Testis (tissue), 3 donors: ENCODE data around the gene KLHL9. TPM values are rescaled to one million over a fixed set of nuclear protein-coding genes. Genes with fewer than 3 reads are reported as not detected.

Source experiments
- DNase-seq: peaks from one replicate; pipeline ENCODE4 v3.0.0-alpha.2; 2019
- H3K27ac ChIP-seq, 2 donors: fragments of 200-600 bp; sonication (generic); one replicate each; pipeline ENCODE4 v1.5.1; 2019
- H3K27me3 ChIP-seq: fragments of 200-600 bp; sonication (generic); one replicate; pipeline ENCODE4 v1.5.1; 2019
- H3K36me3 ChIP-seq: fragments of 200-600 bp; sonication (generic); one replicate; pipeline ENCODE4 v1.5.1; 2017; ENCODE audit warnings: low read depth; ENCODE audit errors: missing control alignments
- H3K4me1 ChIP-seq: fragments of 200-600 bp; sonication (generic); one replicate; pipeline ENCODE4 v1.5.1; 2019
- H3K4me3 ChIP-seq, 2 donors: fragments of 200-600 bp; sonication (generic); one replicate each; pipeline ENCODE4 v1.5.1; 2017 to 2019
- H3K9me3 ChIP-seq: fragments of 200-600 bp; sonication (generic); one replicate; pipeline ENCODE4 v1.5.1; 2017
- POLR2A ChIP-seq: fragments of 450-650 bp; IDR thresholded peaks from one replicate; pipeline ENCODE4 v1.6.1; 2017; ENCODE audit warnings: antibody characterized with exemption, mild to moderate bottlenecking, moderate library complexity
- WGBS, 2 donors: methylation state at CpG; one replicate each; pipeline ENCODE4 v1.1.5; 2018; 5-methylcytosine and 5-hydroxymethylcytosine counted together
- intact Hi-C: fragments of 100-400 bp; cut with DNase I; formaldehyde crosslinking; loops from one replicate; pipeline ENCODE4 v1.15.1; 2023; ENCODE audit warnings: low total_unique reads
- polyA plus RNA-seq: library from polyadenylated mRNA; stranded (reverse); fragments of 350-450 nt; fragmentation: Illumina TruSeq; extraction: RNeasy Lipid Tissue Mini Kit (QIAGEN cat#74804); gene quantifications from one replicate; pipeline ENCODE4 v1.2.3, GENCODE V29; 2014; ENCODE audit warnings: low read depth, low replicate concordance; ENCODE audit not compliant: insufficient read depth
- total RNA-seq, 2 donors: library from RNA; depleted of rRNA; stranded (reverse); fragments of >200 nt; gene quantifications; one replicate each; pipeline ENCODE4 v1.2.3, GENCODE V29; 2016
- TF ChIP-seq, protein P1 (sequence below), 3 experiments: fragments of 450-650 bp in 2 of 3; fragments of 200-600 bp in 1 of 3; sonication (generic) in 1 of 3; IDR thresholded peaks; one replicate each; pipeline ENCODE4 v1.5.1; 2016 to 2019; ENCODE audit warnings: antibody characterized with exemption in 3 of 3, mild to moderate bottlenecking in 2 of 3, moderate library complexity in 1 of 3

The KLHL9 gene
- total and polyA plus RNA-seq, 3 donors from 2014 or later: 12.7 to 19.3 (median 17.4) TPM

GRCh38 chr9:21311889-21312288, 23.3 kb downstream of the KLHL9 start:
- H3K4me1 ChIP-seq: no peaks in the 10 kb centered on the region
- no peak overlapping the region for H3K27ac ChIP-seq
- TF ChIP-seq, protein P1, sequence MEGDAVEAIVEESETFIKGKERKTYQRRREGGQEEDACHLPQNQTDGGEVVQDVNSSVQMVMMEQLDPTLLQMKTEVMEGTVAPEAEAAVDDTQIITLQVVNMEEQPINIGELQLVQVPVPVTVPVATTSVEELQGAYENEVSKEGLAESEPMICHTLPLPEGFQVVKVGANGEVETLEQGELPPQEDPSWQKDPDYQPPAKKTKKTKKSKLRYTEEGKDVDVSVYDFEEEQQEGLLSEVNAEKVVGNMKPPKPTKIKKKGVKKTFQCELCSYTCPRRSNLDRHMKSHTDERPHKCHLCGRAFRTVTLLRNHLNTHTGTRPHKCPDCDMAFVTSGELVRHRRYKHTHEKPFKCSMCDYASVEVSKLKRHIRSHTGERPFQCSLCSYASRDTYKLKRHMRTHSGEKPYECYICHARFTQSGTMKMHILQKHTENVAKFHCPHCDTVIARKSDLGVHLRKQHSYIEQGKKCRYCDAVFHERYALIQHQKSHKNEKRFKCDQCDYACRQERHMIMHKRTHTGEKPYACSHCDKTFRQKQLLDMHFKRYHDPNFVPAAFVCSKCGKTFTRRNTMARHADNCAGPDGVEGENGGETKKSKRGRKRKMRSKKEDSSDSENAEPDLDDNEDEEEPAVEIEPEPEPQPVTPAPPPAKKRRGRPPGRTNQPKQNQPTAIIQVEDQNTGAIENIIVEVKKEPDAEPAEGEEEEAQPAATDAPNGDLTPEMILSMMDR (IDR thresholded peaks at IDR 0.05): no peak
- TF ChIP-seq POLR2A: no peak
- no peaks in the 10 kb centered on the region for H3K27me3 ChIP-seq
- H3K4me3 ChIP-seq: no peak overlapping the region
- H3K9me3 ChIP-seq: no peaks in the 10 kb centered on the region
- intact Hi-C loops: no loop called here
- no peak for DNase-seq
- WGBS, 2 donors: 81 to 96% methylated on average over 1 of the region's 1 CpG
- no peaks in the 10 kb centered on the region for H3K36me3 ChIP-seq

- Histone ChIP-seq H3K27ac (no peak within 1 kb of the TSS), H3K9me3 (no peaks in the 10 kb centered on the region), H3K27me3 (no peaks in the 10 kb centered on the region), H3K4me3 (no peak within 1 kb of the TSS), H3K36me3 (no peaks in the 10 kb centered on the region), H3K4me1 (no peaks in the 10 kb centered on the region)
- DNase-seq: no peak
- WGBS, 2 donors: 86 to 87% methylated on average over 2 of the region's 2 CpGs
- intact Hi-C loops: no loop called here
- TF ChIP-seq POLR2A: no peak
- TF ChIP-seq, protein P1 (IDR thresholded peaks at IDR 0.05): no peak
These were observed 30.0 kb downstream of the KLHL9 start, which contains the start of gene IFNA5 for GRCh38 chr9:21305213-21305612. Gene IFNA5 (minus strand): TSS chr9:21305313. CDS start chr9:21305256, 57 bp downstream.

GRCh38 chr9:21295992-21296391, 39.2 kb downstream of the KLHL9 start:
- no peaks in the 10 kb centered on the region for H3K36me3 ChIP-seq
- no peak overlapping the region for H3K4me3 ChIP-seq
- intact Hi-C loops: no loop called here
- TF ChIP-seq POLR2A: no peak
- TF ChIP-seq, protein P1 (IDR thresholded peaks at IDR 0.05): no peak
- no peak overlapping the region for H3K27ac ChIP-seq
- WGBS, 2 donors: 91 to 100% methylated on average over 1 of the region's 1 CpG
- H3K27me3 ChIP-seq: no peaks in the 10 kb centered on the region
- H3K9me3 ChIP-seq: no peaks in the 10 kb centered on the region
- H3K4me1 ChIP-seq: no peaks in the 10 kb centered on the region
- DNase-seq: no peak

GRCh38 chr9:21294904-21295538, 40.2 kb downstream of the KLHL9 start:
- no peak for DNase-seq
- intact Hi-C loops: no loop called here
- Histone ChIP-seq H3K27me3 (no peaks in the 10 kb centered on the region), H3K9me3 (no peaks in the 10 kb centered on the region), H3K4me3 (no peak overlapping the region), H3K36me3 (no peaks in the 10 kb centered on the region), H3K27ac (no peak overlapping the region), H3K4me1 (no peaks in the 10 kb centered on the region)
- no peak for TF ChIP-seq POLR2A
- TF ChIP-seq, protein P1 (IDR thresholded peaks at IDR 0.05): no peak
- 64 to 78% methylated on average over 6 of the region's 6 CpGs for WGBS, 2 donors

DNA sequence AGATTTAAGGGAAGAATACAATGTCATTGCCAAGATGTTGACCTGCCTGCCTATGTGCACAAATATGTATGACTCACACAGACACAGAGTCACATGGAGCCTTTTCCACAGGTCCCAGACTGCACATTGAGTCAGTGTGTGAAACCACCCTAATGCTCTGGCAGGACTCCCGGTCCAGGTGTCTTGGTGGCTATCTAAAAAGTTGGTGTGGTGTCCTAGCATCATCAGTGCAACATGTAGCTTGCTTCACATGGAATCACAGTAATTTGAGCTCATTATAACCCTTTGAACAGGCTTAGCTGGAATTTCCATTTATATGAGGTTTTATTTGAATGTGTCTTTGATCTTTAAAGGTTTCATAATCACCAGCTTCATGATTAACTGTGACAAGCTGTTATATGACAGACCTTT, 40.8 kb downstream of the KLHL9 start:
- 88 to 90% methylated on average over 1 of the region's 1 CpG for WGBS, 2 donors
- no peak for DNase-seq
- Histone ChIP-seq H3K36me3 (no peaks in the 10 kb centered on the region), H3K9me3 (no peaks in the 10 kb centered on the region), H3K4me1 (no peaks in the 10 kb centered on the region), H3K27ac (no peak overlapping the region), H3K27me3 (no peaks in the 10 kb centered on the region), H3K4me3 (no peak overlapping the region)
- TF ChIP-seq POLR2A: no peak
- TF ChIP-seq, protein P1 (IDR thresholded peaks at IDR 0.05): no peak
- intact Hi-C loops: no loop called here
